HG02870 (cell line): ENCODE measurements around the gene SCNN1B.

Source experiments
- ATAC-seq: cut with Tn5 transposase; IDR thresholded peaks from one replicate; pipeline ENCODE4 v1.9.1; 2021; ENCODE audit warnings: mild to moderate bottlenecking, moderate library complexity; ENCODE audit not compliant: unreplicated experiment

SCNN1B gene

DNA sequence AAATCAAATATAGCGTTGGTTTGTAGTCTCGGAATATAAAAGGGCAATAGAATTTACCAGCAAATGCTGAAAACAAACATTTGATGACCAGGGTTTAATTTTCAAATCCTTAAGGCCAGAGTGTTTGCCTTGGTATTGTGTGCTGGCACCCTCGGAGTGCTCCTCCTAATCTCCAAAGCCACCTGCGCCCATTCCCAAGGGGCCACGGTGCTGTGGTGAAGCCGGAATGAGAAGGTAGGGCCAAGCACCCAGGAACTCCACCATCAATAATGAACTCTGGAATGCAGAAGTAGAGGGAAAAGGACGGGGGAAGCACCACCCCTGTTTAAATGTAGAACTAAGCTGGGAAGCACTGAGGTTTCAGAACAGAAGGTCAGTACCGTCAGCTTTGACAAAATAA is 99.0 kb downstream of the SCNN1B start:
- ATAC-seq = no peak

DNA sequence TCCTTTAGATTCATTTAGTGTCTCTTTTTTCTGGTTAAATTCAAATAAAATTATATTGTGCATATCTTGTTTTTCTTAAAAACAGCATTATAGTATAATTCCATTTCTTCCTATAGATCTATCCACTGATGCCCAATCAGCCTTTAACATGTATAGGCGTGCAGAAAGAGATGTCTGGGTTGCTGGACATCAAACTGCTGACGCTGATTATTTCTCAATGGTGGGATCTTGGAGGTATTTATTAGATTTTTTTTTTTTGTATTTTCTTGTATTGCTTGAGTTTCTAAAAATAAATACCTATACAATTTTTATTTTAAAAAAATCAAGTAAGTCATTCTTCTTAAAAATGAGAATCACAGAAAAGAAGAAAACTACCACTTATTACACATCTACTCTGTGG is 100.0 kb downstream of the SCNN1B start:
- ATAC-seq = no peak

GRCh38 chr16:23403547-23403946 is 101.4 kb downstream of the SCNN1B start:
- ATAC-seq = no peak

DNA sequence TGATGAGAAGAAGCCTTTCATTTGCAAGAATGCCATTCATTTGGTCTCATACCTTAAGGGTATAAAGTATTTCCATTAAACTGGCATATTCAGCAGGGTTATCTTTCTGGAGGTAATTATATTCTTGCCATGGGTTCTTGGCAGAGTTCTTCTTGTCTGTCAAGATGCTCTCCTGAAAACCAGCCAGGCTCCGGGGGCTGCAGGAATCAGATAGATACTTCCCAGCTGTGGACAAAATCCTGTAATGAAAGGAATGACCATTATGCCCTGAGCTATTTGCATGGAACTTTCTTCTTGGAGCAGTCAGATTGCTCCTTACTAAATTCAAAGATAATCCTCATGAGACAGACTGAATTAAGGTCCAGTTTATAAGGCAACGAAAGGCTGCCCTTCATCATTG is 103.9 kb downstream of the SCNN1B start:
- no peak for ATAC-seq

GRCh38 chr16:23406546-23407240 is 104.6 kb downstream of the SCNN1B start:
- ATAC-seq = no peak

DNA sequence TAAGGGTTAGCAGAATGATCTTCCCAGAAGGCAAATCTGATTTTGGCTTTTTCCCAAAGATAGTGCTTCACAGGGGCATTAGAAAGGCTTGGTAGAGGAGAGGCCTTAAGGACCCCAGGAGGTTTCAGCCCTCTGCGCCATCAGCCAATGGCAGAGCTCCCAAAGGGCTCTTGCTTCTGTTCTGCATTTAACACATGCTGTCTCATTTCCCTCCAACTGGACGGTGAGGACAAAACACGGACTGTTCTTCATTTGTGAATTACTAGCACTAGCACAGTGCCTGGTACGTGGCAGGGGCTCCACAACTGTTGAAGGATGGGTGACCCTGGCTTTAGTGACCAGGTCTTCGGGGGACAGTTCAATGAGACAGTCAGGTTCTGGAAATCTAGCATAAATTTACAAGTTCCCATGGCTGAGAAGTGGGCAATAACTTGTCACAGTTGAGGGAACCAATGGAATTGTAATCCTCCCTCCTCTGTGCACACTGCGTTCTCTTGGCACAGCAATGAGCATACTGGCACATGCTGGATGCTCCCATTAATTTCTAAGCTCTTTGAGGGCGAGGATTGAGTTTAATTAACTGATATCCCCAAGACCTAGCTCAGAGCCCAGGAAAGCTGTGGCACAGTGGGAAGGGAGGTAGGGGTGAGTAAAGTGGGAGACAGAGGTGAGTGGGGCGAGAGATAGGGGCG is 105.5 kb downstream of the SCNN1B start:
- ATAC-seq = no peak

- ATAC-seq = no peak
Measured at GRCh38 chr16:23408242-23408822, 106.2 kb downstream of the SCNN1B start.

GRCh38 chr16:23408823-23409298 is 106.8 kb downstream of the SCNN1B start:
- no peak for ATAC-seq

DNA sequence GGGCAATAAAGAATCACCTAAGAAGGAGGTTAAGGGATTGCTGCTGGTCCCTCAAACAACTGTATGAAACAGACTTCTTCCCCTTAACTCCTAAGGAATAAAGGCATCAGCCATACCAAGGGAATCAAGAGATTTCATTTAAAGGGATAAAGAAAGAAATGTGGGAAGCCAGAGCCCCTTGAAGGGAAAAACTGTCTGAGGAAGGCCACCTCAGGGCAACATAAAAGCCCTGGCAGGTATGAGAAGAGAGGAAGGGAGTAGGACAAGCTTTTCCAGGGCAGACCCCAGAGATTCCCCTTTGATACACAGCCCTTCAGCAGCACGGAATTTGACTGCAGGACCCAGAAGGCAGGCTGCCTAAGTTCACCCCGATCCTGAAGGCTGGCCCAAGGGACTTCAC is 107.4 kb downstream of the SCNN1B start:
- no peak for ATAC-seq

GRCh38 chr16:23410176-23410575 is 108.1 kb downstream of the SCNN1B start:
- no peak for ATAC-seq

DNA sequence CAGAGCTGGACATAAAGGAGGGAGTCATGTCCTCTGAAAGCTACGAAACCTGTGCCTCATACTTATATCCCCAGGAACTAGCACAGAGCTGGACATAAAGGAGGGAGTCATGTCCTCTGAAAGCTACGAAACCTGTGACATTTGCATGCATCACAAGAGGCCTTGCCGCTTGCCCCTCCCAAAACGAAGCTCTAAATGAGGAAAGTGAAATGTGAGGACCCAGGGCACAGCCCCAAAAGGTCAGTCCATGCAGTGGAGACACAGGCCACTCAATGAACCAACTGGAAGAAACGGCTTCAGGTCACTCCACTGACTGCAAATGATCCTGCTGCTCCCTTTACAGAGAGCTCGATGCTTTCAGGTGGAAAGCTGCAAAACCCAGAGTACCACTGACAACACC is 112.6 kb downstream of the SCNN1B start:
- ATAC-seq = no peak

GRCh38 chr16:23416816-23417215 is 114.7 kb downstream of the SCNN1B start:
- ATAC-seq = no peak

GRCh38 chr16:23420011-23420410 is 117.9 kb downstream of the SCNN1B start:
- no peak for ATAC-seq

DNA sequence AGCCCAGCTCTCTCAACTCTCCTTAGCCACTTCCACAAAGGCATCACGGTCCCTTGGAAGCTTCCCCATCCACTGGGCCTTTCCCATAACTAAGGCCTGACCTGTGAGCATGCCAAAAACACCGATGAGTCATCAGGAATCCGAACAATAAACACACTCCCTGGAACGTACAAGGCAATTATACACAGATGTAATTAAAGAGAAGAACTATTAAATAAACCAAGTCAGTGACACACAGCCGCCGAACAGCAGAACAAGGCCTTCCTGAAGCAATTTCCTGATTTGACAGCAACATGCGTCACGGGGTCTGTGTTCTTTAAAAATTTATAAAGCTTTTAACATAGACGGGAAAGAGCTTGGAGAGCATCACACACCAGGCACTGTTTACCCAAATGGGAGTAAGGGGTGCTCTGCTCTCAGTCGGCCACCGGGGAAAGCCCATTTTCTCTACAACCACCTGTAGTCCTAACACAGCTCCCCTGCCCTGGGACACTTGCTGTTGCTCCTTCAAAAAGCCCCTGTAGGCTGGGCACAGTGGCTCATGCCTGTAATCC is 121.5 kb downstream of the SCNN1B start:
- no peak for ATAC-seq

- no peak for ATAC-seq
Measured at GRCh38 chr16:23424292-23424958, 122.3 kb downstream of the SCNN1B start.

DNA sequence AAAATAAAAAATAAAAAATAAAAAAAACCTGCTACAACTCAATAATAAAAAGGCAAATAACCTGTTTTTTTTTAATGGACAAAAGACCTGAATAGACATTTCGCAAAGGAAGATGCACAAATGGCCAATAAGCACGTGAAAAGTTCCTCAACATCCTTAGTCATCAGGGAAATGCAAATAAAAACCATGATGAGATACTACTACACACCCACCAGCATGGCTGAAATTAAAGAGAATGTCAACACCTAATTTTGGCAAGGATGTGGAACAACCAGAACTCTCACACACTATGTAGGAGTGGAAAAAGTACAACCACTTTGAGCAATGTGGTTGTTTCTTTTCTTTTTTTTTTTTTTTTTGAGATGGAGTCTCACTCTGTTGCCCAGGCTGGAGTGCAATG is 126.2 kb downstream of the SCNN1B start:
- ATAC-seq = no peak
